GM18517 (cell line): ENCODE results near the gene PRTN3.
"Not testable (repeated sequence)": the region's sequence is repeated elsewhere in the genome, so short reads cannot be mapped to it uniquely, and the experiment has no call there.

Experiments used
- ATAC-seq: cut with Tn5 transposase; IDR thresholded peaks from one replicate; pipeline ENCODE4 v1.9.1; 2021; ENCODE audit warnings: mild to moderate bottlenecking, moderate library complexity; ENCODE audit not compliant: unreplicated experiment

Gene PRTN3

DNA sequence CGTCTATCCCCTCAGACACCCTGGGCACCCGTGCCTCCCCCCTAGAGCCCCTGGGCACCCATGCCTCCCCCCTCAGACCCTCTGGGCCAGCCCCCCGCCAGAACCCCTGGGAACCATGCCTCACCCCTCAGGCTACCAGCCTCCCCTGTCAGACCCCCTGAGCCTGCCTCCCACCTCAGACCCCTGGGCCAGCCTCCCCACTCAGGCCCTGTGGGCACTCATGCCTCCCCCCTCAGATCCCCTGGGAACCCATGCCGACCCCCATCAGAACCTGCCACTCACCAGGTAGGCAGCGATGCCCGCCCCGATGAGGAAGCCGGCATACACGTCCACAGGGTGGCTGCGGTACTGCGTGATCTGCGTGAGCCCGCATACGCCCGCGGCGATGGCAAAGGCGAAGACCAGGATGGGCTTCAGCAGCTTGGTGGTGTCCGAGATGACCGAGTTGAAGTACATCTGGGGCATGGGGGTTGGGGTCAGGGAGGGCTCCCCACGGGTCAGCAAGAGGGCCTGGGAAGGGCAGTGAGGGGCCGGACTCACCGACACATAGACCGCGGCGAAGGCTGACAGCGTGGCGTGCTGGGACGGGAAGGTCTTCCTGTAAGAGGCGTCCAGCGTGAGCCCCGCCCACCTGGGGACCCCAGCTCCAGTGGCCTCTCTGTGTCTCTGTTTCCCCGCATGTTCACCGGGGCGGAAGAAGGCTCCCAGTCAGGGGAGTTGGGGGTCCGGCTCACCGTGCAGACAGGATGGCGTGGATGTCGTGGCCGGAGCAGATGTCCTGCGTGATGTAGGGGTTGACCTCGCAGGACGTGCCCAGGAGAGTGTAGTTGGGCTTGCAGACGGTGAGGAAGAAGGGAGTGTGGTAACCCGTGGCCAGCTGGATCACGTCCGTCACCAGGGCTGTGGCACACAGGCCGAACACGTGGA is 26.4 kb upstream of the PRTN3 start:
- ATAC-seq: no peak

DNA sequence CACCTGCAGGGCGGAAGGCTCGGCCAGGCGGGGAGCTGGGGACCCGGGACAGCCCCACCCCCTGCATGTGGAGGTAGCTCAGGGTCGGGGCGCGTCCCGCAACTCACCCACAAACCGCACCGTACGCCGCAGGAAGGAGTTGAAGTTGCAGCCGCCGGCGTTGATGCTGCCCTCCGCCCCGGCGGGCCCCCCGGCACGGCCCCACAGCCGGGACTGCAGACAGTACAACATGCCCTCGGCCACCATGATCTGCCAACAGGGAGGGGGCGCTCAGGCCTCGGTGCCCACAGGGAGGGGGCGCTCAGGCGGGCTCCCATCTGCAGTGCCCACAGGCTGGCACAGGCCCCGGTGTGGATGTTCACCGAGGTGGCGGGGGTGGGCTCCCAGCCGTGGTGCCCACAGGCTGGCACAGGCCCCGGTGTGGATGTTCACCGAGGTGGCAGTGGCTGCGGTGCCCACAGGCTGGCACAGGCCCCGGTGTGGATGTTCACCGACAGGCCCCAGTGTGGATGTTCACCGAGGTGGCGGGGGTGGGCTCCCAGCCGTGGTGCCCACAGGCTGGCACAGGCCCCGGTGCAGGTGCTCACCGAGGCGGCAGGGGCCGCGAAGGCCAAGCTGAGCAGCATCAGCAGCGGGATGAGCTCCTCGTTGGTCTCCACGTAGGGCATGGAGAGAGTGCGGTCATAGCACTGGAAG is 25.6 kb upstream of the PRTN3 start:
- ATAC-seq: no peak

DNA sequence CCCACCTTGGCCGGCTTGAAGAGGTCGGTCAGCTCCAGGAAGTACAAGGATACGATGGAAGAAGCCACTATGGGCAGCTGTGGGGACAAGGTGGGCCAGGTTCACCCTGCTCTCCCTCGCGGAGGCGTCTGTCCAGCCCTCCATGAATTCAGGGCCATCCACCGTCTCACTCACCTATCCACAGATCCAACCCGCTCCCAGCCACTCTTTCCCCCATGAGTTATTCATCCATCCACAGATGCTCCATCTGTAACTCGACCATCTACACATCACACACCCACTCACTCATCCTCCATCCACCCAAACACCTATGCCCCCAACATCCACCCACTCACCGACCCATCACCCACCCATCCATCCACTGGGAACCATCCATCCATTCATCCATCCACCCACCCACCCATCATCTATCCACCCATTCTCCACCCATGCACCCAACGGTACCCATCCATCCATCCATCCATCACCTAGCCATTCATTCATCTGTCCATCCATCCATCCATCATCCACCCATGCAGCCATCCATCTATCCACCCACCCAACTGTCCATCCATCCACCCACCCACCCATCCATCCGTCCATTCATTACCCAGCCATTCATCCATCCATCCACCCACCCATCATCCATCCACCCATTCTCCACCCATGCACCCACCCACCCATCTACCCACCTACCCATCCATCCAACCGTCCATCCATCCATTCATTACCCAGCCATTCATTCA is 24.9 kb upstream of the PRTN3 start:
- ATAC-seq: no peak

DNA sequence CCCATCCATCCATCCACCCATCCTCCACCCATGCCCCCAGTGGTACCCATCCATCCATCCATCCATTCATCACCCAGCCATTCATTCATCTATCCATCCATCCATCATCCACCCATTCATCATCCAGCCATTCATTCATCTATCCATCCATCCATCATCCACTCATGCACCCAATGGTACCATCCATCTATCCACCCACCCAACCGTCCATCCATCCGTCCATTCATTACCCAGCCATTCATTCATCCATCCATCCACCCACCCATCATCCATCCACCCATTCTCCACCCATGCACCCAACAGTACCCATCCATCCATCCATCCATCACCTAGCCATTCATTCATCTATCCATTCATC is 24.3 kb upstream of the PRTN3 start:
- no peak for ATAC-seq

DNA sequence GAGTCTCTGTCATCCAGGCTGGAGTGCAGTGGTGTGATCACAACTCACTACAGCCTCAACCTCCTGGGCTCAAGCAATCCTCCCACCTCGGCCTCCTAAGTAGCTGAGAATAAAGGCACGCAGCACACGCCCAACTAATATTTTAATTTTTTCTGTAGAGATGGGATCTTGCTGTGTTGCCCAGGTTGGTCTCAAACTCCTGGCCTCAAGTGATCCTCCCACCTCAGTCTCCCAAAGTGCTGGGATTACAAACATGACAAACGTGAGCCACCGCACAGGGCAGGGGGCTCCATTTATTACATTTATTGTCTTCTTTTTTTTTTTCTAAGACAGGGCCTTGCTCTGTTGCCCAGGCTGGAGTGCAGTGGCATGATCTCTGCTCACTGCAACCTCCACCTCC is 20.6 kb upstream of the PRTN3 start:
- not testable (repeated sequence) for ATAC-seq

DNA sequence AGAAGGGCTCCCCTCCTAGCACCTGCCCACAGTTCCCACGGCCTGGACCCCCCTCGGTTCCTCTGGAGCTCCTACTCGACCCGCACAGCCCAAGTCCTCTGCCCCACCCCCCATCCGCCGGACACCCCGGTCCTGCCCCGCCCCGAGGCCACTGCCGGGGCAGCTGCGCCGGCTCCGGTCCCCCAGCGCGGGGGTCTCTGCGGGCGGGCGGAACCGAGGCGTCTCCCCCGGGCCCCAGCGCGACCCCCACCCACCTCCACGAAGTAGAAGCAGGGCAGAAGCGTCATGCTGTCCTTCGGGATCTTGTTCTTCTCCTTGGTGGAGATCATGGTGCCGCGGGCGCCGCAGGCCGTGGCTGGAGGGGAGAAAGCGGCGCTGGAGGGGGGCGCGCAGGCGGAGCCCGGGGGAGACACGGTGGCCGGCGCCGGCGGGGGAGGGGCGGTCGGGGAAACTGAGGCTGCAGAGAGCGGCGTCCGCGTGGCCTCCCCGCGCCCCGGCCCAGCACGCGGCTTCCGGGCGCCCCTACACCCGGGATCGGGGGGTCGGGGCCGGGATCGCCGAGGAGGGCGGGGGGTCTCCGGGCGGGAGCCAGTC is 19.5 kb upstream of the PRTN3 start:
- ATAC-seq: no peak

DNA sequence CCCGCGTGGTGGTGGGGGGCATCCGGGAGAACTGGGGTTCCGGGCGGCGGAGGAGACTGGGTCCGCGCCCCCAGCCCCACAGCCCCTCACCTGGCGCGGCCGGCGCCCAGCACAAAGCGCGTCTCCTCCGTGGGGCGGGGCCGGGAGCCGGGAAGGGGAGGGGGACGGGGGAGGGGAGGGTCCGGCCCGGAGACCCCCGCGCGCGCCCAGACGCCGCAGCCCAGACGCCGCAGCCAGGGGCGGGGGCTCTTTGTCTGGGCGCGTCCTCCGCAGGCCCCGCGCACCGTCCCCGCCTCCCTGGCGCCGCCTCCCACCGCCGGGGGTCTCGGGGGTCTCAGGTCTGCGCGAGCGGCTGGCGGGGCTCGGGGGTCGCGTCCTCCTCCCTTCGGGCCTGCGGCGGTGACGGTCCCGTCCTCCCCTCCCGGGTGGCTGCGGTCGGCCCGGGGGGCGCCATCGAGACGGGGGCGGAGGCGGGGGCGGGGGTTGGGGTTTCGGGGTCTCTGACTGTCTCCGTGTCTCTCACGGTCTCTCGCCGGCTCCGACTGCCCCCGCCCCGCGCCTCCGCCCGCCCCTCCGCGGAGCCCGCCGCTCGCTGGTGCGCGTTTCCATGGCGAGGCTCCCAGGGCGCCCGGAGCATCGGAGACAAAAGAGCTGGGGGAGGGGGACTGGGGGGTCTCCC is 18.8 kb upstream of the PRTN3 start, which contains the start of gene PLPPR3:
PLPPR3 (minus strand) TSS at position 131 of the 679 bp plus-strand sequence. CDS start 396 bp downstream, outside the sequence.
- ATAC-seq: no peak

DNA sequence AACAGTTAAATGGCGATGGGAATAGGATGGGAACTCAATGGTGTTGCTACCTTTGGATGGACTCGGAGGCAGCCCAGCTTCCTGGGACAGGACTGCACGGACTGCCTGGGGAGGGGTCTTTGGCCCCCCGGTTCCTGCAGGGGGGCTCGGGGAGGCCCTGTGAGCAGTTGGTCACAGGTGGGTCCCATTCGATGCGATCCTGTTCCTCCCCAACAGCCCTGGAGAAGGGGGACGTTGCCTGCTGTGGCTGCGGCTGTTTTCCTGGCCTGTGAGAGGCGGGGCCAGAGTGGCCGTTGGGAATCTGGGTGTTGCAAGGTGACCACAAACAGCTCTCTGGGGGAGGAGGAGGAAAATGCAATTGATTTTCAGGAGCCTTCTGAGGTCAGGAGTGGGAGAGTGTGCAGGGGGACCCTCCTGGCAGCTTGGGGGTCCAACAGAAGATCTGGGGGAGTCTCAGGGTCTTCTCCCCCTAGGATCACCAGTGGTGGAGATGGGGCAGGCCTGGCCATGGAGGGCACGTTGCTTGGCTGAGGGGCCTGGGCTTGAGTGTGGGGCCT is 17.2 kb upstream of the PRTN3 start:
- no peak for ATAC-seq

DNA sequence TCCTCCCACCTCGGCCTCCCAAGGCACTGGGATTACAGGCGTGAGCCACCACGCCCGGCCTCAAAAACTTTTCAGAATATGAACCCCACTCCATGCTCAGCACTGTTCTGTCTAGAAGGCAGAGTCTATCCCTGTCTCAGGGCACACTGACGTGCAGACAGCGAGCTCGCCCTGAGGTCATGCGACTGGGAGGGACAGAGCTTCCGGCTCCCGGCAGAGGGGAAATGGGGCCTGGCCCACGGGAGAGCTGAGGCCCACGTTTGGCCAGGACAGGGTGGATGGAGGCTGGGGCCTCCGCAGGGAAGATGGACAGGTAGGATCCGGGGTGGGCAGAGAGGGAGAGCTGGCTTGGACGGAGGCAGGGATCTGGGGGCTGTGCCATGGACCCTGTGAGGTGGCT is 15.9 kb upstream of the PRTN3 start:
- ATAC-seq: no peak

DNA sequence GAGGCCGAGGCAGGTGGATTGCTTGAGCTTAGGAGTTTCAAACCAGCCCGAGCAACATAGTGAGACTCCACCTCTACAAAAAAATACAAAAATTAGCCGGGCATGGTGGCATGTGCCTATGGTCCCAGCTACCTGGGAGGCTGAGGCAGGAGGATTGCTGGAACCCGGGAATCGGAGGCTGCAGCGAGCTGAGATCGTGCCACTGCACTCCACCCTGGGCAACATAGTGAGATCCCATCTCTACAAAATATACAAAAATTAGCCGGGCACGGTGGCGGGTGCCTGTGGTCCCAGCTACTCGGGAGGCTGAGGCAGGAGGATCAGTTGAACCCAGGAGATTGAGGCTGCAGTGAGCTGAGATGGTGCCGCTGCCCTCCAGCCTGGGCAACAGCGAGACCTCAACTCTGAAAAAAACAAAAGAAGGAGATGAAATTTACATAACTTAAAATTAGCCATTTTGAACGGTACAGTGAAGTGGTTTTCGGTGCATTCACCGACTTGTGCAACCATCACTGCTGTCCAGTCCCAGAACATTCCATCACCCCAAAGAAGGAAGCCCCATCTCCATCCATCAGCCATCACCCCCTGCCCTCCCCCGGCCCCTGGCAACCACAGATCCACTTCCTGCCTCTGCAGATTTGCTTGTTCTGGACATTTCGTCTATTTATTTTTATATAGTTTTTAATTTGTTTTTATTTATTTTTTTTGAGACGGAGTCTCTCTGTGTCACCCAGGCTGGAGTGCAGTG is 14.7 kb upstream of the PRTN3 start:
- no peak for ATAC-seq

DNA sequence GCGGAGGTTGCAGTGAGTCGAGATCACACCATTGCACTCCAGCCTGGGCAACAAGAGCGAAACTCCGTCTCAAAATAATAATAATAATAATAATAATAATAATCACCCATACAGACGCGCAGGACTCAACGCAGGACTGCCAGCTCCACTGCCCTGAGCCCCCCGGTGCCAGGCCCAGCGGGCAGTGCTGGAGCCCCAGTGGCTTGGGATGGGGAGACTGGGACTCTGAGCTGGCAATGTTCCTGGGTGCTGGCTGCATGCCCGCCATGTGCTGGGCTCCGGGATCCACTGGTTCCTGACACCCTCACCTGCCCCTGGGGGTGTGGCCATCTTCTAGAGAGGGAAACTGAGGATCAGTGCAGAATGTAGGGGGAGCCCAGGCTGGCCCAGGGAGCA is 13.5 kb upstream of the PRTN3 start:
- ATAC-seq: no peak

DNA sequence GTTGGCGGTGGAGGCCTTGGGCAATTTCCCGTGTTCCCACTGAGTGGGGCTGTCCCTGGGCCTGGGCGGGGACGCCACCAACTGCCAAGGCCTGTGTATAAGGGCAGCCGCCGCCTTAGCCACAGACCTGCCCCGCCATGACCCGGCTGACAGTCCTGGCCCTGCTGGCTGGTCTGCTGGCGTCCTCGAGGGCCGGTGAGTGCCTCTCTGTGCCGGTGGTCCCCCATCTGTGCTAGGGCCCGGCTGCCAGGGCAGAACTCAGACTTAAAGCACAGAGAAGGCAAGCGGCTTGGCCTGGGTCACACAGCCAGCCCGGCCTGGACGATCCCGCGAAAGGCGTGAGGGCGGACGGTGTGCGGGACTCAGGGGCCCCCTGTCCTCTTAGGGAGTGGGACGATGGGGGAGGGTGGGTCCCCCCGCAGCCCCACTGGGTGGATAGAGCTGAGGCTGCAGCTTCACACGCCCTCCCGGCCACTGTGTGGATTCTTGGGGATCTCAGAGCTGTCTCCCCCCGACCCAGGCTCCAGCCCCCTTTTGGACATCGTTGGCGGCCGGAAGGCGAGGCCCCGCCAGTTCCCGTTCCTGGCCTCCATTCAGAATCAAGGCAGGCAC is 13.0 kb upstream of the PRTN3 start, which contains the start of gene AZU1:
AZU1 (plus strand) TSS at position 128 of the 612 bp plus-strand sequence; CDS start at position 138, 10 bp downstream.
- ATAC-seq: no peak

DNA sequence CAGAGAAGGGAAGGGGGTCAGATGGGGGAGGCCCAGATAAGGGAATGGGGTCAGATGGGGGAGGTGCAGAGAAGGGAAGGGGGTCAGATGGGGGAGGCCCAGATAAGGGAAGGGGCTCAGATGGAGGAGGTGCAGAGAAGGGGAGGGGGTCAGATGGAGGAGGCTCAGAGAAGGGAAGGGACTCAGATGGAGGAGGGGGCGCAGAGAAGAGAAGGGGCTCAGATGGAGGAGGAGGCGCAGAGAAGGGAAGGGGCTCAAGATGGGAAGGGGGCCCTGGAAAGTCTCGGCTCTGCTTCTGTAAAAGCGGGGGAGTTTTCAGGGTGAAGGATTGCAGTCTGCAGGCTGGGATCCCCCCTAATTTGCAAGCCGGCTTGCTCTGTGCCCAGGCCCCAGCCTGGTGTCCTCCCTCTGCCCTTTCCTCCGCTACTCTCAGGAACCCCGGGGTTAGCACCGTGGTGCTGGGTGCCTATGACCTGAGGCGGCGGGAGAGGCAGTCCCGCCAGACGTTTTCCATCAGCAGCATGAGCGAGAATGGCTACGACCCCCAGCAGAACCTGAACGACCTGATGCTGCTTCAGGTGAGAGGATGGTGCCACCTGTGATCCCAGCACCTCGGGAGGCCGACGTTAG is 11.6 kb upstream of the PRTN3 start:
- ATAC-seq: no peak

DNA sequence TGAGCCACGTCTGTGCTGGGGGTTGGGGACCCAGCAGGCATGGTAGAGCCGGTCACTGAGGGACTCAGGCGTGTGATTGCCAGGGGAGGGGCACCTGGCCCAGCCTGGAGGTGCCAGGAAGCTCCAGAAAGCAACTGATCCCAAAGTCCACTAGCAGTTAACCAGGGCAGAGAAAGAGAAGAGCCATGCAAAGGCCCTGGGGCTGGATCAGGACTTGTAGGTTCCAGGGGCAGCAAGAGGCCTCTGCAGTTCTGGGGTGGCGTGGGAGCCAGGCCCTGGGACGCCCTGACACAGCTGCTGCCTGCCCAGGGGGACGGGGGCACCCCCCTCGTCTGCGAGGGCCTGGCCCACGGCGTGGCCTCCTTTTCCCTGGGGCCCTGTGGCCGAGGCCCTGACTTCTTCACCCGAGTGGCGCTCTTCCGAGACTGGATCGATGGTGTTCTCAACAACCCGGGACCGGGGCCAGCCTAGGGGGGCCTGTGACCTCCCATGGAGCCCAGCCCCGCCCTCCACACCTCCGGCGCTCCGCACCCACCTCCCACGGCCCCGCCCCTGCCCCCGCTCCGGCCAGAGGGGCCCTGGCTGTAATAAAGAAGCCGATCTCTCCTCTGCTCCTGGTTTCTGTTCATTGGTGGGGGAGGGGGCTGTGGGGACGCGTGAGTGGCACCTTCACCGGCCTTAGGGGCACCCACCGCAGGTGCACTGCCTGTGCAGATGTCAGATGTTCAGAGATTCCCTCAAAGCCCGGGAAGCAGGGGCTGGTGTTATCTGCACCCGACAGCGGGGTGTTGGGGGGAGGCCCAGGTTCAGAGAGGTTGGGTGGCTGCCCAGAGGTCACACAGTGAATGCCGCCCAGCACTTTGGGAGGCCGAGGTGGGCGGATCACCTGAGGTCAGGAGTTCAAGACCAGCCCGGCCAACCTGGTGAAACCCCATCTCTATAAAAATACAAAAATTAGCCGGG is 9.1 kb upstream of the PRTN3 start:
- no peak for ATAC-seq

DNA sequence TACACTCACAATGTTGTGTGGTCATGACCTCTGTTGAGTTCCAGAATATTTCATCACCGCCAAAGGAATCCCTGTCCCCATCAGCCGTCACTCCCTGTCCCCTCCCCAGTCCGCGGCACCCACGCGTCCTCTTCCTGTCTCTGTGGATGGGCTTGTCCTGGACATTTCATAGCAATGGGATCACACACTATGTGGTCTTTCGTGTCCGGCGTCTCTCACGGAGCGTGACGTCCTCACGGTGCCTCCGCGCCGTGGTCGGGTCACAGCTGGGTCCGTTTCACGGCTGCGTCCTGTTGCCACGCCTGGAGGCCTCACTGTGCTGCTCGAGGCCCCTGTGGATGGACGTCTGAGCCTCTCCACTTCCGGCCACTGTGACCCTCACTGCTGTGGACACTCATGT is 6.6 kb upstream of the PRTN3 start:
- no peak for ATAC-seq

DNA sequence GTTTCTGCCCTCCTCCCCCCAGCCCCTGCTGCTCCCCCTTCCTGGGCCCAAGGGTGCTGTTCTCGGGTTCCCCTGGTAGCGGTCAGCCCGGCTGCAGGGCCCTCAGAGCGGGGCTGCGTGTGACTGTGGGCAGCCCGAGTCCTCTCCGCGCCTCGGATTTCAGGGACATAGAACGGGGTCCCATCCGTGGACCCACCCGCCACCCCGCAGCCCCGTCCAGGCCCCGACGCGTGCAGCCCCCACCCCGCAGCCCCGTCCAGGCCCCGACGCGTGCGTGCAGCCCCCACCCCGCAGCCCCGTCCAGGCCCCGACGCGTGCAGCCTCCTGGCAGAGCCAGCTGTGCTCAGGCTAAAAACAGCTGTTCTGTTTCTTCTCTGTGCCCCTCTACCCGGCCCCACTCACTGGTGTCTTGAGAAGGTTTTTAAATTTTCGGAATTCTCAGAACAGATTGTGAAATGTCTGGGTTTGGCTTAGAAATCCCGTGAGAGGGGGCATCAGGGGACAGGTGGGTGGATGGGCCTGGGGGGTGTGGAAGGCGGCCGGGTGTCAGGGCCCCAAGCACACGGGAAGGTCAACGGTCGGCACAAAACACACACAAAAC is 5.5 kb upstream of the PRTN3 start:
- ATAC-seq: no peak

DNA sequence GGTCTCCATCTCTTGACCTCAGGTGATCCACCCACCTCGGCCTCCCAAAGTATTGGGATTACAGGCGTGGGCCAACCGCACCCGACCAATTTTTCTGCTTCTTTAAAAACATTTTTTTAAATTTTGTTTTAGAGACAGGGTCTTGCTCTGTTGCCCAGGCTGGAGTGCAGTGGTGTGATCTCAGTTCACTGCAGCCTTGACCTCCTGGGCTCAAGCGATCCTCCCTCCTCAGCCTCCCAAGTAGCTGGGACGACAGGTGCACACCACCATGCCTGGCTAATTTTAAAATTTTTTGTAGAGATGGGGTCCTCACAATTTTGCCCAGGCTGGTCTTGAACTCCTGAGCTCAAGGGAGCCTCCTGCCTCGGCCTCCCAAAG is 2.0 kb downstream of the PRTN3 start:
- not testable (repeated sequence) for ATAC-seq
